Vagina (tissue), 2 donors: ENCODE data around the gene MRFAP1L1. TPM values are rescaled to one million over a fixed set of nuclear protein-coding genes. Genes with fewer than 3 reads are reported as not detected.

Experiments
- DNase-seq, 2 donors: peaks; one replicate each; pipeline ENCODE4 v3.0.0-alpha.2; 2017; ENCODE audit errors: extremely low spot score in 2 of 2
- H3K27ac ChIP-seq: fragments of 200-600 bp; sonication (generic); one replicate; pipeline ENCODE4 v1.5.1; 2019
- H3K27me3 ChIP-seq: fragments of 200-600 bp; sonication (generic); one replicate; pipeline ENCODE4 v1.5.1; 2019
- H3K36me3 ChIP-seq, 2 donors: fragments of 200-600 bp; sonication (generic); one replicate each; pipeline ENCODE4 v1.5.1; 2017 to 2019
- H3K4me1 ChIP-seq: fragments of 200-600 bp; sonication (generic); one replicate; pipeline ENCODE4 v1.5.1; 2019
- H3K4me3 ChIP-seq, 2 donors: fragments of 200-600 bp; sonication (generic); 1 replicate in 1 of 2; 2 replicates in 1 of 2; pipeline ENCODE4 v1.5.1; 2016 to 2019
- H3K9me3 ChIP-seq: fragments of 200-600 bp; sonication (generic); one replicate; pipeline ENCODE4 v1.5.1; 2019
- POLR2A ChIP-seq, 2 donors: fragments of 450-650 bp; IDR thresholded peaks; one replicate each; pipeline ENCODE4 v1.6.1; 2017; ENCODE audit warnings: antibody characterized with exemption in 2 of 2, mild to moderate bottlenecking in 2 of 2, moderate library complexity in 2 of 2
- POLR2AphosphoS5 ChIP-seq, 2 donors: sonication (generic); formaldehyde crosslinking; IDR thresholded peaks; one replicate each; pipeline ENCODE4 v1.9.0; 2017; ENCODE audit warnings: antibody characterized with exemption in 2 of 2, mild to moderate bottlenecking in 2 of 2, low read depth in 1 of 2; ENCODE audit not compliant: insufficient read depth in 1 of 2
- intact Hi-C: fragments of 100-400 bp; cut with DNase I; formaldehyde crosslinking; loops from one replicate; pipeline ENCODE4 v1.15.1; 2023
- total RNA-seq: library from RNA; depleted of rRNA; stranded (reverse); fragments of >200 nt; gene quantifications from one replicate; pipeline ENCODE4 v1.2.3, GENCODE V29; 2016
- TF ChIP-seq, protein P1 (sequence below), 3 experiments: fragments of 450-650 bp in 2 of 3; fragments of 200-600 bp in 1 of 3; sonication (generic) in 1 of 3; IDR thresholded peaks; one replicate each; pipeline ENCODE4 v1.5.1; 2017 to 2019; ENCODE audit warnings: antibody characterized with exemption in 3 of 3, mild to moderate bottlenecking in 2 of 3, moderate library complexity in 2 of 3

Gene MRFAP1L1
- total RNA-seq, 1 donor from 2014 or later: 73.9 TPM

DNA sequence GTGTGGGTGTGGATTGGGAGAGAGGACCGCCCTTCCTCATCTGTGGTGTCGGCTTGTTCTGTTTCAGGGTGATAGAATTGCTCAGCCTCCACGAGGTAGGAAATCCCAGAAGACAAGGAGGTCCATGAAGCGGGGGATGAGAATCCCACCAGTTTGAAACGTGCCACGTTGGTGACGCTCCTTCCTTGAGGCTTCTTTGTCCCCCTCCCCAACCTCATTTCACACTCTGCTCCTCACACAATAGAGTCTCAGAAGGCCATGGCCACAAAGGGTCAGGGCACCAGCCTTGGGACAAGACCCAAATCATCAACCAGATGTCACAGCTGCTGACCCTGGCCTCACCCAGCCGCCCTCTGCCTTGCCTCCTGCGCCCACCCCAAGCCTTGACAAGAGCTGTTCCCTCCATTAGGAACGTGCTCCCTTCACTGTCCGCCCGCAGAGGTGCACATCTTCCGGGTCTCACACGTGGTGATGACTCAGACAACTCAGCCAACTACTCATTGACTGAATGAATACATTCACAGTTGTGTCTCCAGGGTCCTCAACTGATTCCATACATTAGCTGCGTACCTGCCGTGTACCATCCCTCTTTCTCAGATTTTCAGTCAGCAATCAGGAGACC is 24.6 kb upstream of the MRFAP1L1 start:
- no peak for DNase-seq
- TF ChIP-seq POLR2A (IDR thresholded peaks at IDR 0.05) (no peak), POLR2AphosphoS5 (IDR thresholded peaks at IDR 0.05; ENCODE audit: insufficient read depth in 1 of 2, low read depth in 1 of 2) (no peak)
- TF ChIP-seq, protein P1, sequence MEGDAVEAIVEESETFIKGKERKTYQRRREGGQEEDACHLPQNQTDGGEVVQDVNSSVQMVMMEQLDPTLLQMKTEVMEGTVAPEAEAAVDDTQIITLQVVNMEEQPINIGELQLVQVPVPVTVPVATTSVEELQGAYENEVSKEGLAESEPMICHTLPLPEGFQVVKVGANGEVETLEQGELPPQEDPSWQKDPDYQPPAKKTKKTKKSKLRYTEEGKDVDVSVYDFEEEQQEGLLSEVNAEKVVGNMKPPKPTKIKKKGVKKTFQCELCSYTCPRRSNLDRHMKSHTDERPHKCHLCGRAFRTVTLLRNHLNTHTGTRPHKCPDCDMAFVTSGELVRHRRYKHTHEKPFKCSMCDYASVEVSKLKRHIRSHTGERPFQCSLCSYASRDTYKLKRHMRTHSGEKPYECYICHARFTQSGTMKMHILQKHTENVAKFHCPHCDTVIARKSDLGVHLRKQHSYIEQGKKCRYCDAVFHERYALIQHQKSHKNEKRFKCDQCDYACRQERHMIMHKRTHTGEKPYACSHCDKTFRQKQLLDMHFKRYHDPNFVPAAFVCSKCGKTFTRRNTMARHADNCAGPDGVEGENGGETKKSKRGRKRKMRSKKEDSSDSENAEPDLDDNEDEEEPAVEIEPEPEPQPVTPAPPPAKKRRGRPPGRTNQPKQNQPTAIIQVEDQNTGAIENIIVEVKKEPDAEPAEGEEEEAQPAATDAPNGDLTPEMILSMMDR (IDR thresholded peaks at IDR 0.05): no peak
- Histone ChIP-seq H3K36me3 (no peaks in the 10 kb centered on the region), H3K27ac (no peak overlapping the region), H3K4me1 (peaks cover 15% of the 10 kb centered on the region), H3K4me3 (no peak overlapping the region), H3K9me3 (no peaks in the 10 kb centered on the region), H3K27me3 (no peaks in the 10 kb centered on the region)
- intact Hi-C loops: no loop called here

DNA sequence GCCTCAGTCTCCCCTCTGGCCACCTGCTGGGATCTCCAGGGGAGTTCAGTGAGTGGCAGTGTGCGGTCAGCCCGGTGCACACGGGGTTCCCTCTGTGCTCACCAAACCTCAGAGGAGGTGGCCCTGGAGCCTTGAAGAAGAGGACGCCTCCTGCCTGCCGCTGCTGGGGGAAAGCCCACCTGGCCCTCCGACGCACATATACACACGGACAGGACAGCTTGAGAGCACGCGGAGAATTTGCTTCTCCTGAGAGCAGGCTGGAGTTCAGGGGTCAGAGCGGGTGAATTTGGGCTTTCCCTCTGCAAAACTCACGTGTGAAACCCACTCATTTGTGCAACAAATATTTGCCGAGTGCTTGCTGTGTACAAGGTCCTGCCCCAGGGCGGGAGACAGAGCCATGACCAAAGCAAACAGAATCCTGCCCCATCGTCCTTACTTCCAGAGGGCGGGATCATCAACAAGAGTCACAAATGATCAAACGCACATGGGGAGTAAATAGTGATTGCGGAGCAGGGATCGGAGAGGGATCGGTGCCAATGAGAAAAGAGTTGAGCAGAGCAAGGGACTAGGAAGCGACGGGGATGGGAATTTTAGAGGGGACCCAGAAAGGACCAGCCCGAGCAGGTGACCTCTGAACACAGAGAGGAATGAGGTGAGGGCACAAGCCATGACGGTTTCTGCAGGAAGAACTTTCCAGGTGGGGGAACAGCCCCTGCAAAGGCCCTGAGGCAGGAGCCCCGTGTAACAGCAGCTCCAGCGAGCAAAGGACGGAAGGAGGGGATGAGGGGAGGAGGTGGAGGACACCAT is 23.9 kb upstream of the MRFAP1L1 start:
- H3K27me3 ChIP-seq: no peaks in the 10 kb centered on the region
- no peak overlapping the region for H3K27ac ChIP-seq
- H3K4me3 ChIP-seq: no peak overlapping the region
- intact Hi-C loops: no loop called here
- no peak for DNase-seq
- no peaks in the 10 kb centered on the region for H3K36me3 ChIP-seq
- no peaks in the 10 kb centered on the region for H3K9me3 ChIP-seq
- peaks cover 15% of the 10 kb centered on the region for H3K4me1 ChIP-seq
- TF ChIP-seq POLR2A (IDR thresholded peaks at IDR 0.05): no peak
- no peak for TF ChIP-seq POLR2AphosphoS5 (IDR thresholded peaks at IDR 0.05; ENCODE audit: insufficient read depth in 1 of 2, low read depth in 1 of 2)
- TF ChIP-seq, protein P1 (IDR thresholded peaks at IDR 0.05): no peak

DNA sequence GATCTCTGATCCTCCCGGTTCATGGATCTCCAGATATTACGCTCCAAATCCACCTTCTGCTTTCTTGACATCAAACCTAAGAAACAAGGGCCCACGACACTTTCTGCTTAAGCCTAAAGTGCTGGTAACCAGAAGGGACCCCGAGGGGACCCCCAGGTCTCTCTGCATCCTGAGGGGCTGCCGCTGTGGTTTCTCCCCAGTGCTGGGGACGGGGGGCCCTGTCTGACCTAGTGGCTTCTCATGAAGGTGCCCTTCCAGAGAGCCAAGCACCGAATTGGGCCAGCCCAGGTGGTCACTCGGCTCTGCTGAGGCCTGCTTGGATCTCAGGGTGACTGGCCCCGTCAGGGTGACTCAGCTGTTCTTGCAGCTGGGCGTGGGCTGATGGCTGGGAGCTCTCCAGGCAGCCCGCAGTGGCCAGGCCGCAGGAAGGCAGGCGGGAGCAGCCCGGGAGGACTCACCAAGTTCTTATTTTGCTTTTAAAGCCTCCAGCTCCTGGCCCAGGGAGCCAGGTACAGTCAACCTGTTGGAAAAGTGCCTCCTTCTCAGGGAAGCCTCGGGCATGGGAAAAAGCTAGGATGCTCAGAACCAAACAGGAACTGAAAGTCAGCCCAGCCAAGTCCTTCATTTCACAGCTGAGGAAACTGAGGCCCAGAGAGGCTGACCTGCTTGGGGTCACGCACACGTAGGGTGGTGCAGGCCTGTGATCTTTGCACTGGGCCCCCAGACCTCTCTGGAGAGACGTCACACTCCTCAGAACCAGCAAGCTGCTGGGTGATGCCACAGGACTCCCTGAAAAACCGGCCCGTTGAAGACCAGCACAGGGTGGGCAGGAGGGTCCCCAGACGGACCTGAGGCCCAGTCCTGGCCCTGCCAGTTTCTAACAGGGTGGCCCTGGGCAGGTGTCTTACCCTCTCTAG is 23.0 kb upstream of the MRFAP1L1 start:
- Histone ChIP-seq H3K36me3 (no peaks in the 10 kb centered on the region), H3K27ac (peak overlapping the region; percentile 3), H3K27me3 (no peaks in the 10 kb centered on the region), H3K4me3 (peak overlapping the region in 1 of 2 donors; percentile 13), H3K9me3 (no peaks in the 10 kb centered on the region), H3K4me1 (peaks cover 15% of the 10 kb centered on the region)
- intact Hi-C loops: no loop called here
- DNase-seq: no peak
- TF ChIP-seq, protein P1 (IDR thresholded peaks at IDR 0.05): no peak
- no peak for TF ChIP-seq POLR2A (IDR thresholded peaks at IDR 0.05)
- peak; percentile 7 to 61 for TF ChIP-seq POLR2AphosphoS5 (IDR thresholded peaks at IDR 0.05; ENCODE audit: insufficient read depth in 1 of 2, low read depth in 1 of 2)

DNA sequence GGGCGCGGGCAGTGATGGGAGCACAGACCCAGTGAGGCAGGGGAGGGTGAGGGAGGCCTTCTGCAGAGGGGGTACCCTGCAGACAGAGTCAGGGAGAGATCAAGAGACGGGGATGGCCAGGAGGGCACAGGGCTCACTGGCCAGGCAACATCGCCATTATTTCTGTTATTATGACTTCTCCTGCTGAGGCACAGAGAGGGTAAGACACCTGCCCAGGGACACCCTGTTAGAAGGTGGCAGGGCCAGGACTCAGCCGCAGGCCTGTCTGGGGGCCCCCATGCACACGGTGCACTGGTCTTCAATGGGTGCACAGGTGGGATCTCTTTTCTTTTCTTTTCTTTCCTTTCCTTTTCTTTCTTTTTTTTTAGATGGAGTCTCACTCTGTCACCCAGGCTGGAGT is 22.1 kb upstream of the MRFAP1L1 start:
- no peaks in the 10 kb centered on the region for H3K9me3 ChIP-seq

More for the DNA sequence above, 22.1 kb upstream of the MRFAP1L1 start:
- intact Hi-C loops: no loop called here
- H3K36me3 ChIP-seq: no peaks in the 10 kb centered on the region
- TF ChIP-seq POLR2AphosphoS5 (IDR thresholded peaks at IDR 0.05; ENCODE audit: insufficient read depth in 1 of 2, low read depth in 1 of 2) (no peak), POLR2A (IDR thresholded peaks at IDR 0.05) (no peak)
- TF ChIP-seq, protein P1 (IDR thresholded peaks at IDR 0.05): no peak
- peaks cover 22% of the 10 kb centered on the region for H3K4me1 ChIP-seq
- no peak overlapping the region for H3K27ac ChIP-seq
- H3K27me3 ChIP-seq: no peaks in the 10 kb centered on the region
- no peak for DNase-seq
- H3K4me3 ChIP-seq: no peak overlapping the region
